Measurements from ENCODE around the gene SEMA3E. TPM values are rescaled to one million over a fixed set of nuclear protein-coding genes. Genes with fewer than 3 reads are reported as not detected.

SEMA3E gene
- total and polyA plus RNA-seq, 9 of the 15 experiments (the other 6 are each of a cell fraction or from before 2014, with no cell fraction given) = 0.01 to 1.4 (median 0.14) TPM; not detected in 2

DNA sequence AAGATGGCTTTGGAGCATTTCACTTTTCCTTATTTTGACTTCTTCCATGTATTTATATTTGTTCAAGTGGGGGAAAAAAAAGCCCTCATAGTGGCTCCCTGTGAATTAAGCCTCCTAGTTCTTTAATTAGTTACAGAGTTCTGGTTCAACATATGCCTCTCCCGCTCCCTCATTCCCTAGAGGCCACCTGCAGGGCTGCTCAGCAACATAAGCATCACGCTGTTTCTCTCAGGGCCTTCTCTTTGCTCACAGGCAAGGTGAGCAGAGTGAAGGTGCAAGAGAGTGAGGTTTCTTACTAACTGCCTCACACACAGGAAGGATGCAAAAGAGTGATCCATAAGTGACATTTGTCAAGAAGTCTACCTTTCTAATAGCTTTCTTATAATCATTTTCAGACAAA lies 196.7 kb downstream of the SEMA3E start (continued):
- TF ChIP-seq XRCC5 (IDR thresholded peaks at IDR 0.05; ENCODE audit: low read depth, low read length) = no peak

DNA sequence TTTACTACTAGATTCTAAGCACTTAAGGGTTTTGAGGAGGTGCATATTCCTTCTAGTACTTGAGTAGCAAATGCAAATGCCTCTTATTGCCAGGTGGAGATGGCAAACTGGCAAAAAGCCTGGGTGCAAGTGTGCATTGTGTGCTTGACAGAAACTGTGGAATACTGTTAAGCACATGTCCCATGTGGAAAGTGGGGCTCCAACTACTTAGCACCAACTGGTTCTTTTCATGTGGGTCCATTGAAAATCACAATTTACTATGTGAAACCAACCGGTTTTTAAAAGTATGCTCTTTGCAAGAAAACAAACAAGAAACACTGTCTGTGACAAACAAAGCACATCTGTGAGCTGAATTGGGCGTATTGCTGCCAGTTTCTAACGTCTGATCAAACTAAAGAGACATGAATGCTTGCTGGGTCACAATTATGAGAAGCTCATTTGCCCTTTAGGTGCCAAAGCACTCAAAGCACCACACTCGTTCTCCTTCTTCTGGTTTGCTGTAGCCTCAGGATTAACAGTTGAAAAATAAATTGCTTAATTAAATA lies 197.4 kb downstream of the SEMA3E start:
- H3K36me3 ChIP-seq (ENCODE audit: control insufficient read depth, insufficient read depth, low read length) = no peaks in the 10 kb centered on the region
- H3K4me2 ChIP-seq (ENCODE audit: insufficient read depth, low read length) = no peak overlapping the region
- no peak overlapping the region for H3K27ac ChIP-seq (ENCODE audit: extremely low read depth, low read depth, low read length)
- POLR2A ChIA-PET = no interaction called here
- H3K9me1 ChIP-seq (ENCODE audit: control insufficient read depth, insufficient read depth, low read length) = no peaks in the 10 kb centered on the region
- TF ChIP-seq U2AF2 (optimal IDR thresholded peaks at IDR 0.05; ENCODE audit: low read depth, low read length) (no peak), TARDBP (IDR thresholded peaks at IDR 0.05) (no peak), TFAP4 (CRISPR knock-in tag; IDR thresholded peaks at IDR 0.05; ENCODE audit: borderline replicate concordance) (no peak)
- no peaks in the 10 kb centered on the region for H4K20me1 ChIP-seq (replicated peaks; ENCODE audit: control insufficient read depth, insufficient read depth, low read length)
- no peak for DNase-seq (ENCODE audit: extremely low read depth in 1 of 4, low spot score in 3 of 4)
- BruUV-seq (replicated peaks) = no TSS peak
- H3K27me3 ChIP-seq (ENCODE audit: control insufficient read depth in 2 of 2, insufficient read depth in 2 of 2, low read length in 2 of 2) = no peaks in the 10 kb centered on the region
- H3K4me1 ChIP-seq (replicated peaks in 1 of 2; ENCODE audit: control insufficient read depth in 2 of 2, insufficient read depth in 2 of 2, low read length in 2 of 2) = no peaks in the 10 kb centered on the region
- H2AFZ ChIP-seq (ENCODE audit: low read depth, low read length) = no peak overlapping the region
- in situ Hi-C loops (cut with MboI) = no loop called here
- no peaks in the 10 kb centered on the region for H3K79me2 ChIP-seq (ENCODE audit: control insufficient read depth, insufficient read depth, low read length)
- CTCF ChIA-PET (ENCODE audit: low intra/inter-chr PET ratio) = no interaction called here
- 0% methylated on average over 4 of the region's 4 CpGs for WGBS (ENCODE audit: insufficient coverage, low coverage, missing lambda C conversion rate)
- no peak for FAIRE-seq
- H3K9ac ChIP-seq (ENCODE audit: insufficient read depth in 1 of 2, low read depth in 2 of 2, low read length in 2 of 2) = no peak overlapping the region
- H3K9me3 ChIP-seq (replicated peaks; ENCODE audit: control insufficient read depth, insufficient read depth, low read depth, low read length) = no peaks in the 10 kb centered on the region
- no peak for ATAC-seq
- intact Hi-C loops (cut with micrococcal nuclease) = no loop called here
- no peak overlapping the region for H3K4me3 ChIP-seq
